ENCODE results near the gene NTM.
"Not testable (repeated sequence)": the region's sequence is repeated elsewhere in the genome, so short reads cannot be mapped to it uniquely, and the experiment has no call there.

NTM gene

GRCh38 chr11:131465746-131466145 lies 95.3 kb downstream of the NTM start:
- DNase-seq, result no peak

- DNase-seq, result no peak
Observed at GRCh38 chr11:131467645-131468394, 97.4 kb downstream of the NTM start.

GRCh38 chr11:131468565-131468964 lies 98.2 kb downstream of the NTM start:
- DNase-seq, result no peak

- no peak for DNase-seq
Observed at GRCh38 chr11:131470216-131470925, 100.0 kb downstream of the NTM start.

- no peak for DNase-seq
Observed at GRCh38 chr11:131471976-131472375, 101.6 kb downstream of the NTM start.

- no peak for DNase-seq
Observed at GRCh38 chr11:131474947-131475346, 104.5 kb downstream of the NTM start.

- no peak for DNase-seq
Observed at GRCh38 chr11:131476266-131476665, 105.9 kb downstream of the NTM start.

GRCh38 chr11:131478341-131478740 lies 107.9 kb downstream of the NTM start:
- DNase-seq, result no peak

GRCh38 chr11:131481303-131481702 lies 110.9 kb downstream of the NTM start:
- DNase-seq, result no peak

- no peak for DNase-seq
Observed at GRCh38 chr11:131481971-131482370, 111.6 kb downstream of the NTM start.

GRCh38 chr11:131483453-131483852 lies 113.0 kb downstream of the NTM start:
- DNase-seq, result no peak

- no peak for DNase-seq
Observed at GRCh38 chr11:131483877-131484276, 113.5 kb downstream of the NTM start.

- DNase-seq, result no peak
Observed at GRCh38 chr11:131486100-131486499, 115.7 kb downstream of the NTM start.

GRCh38 chr11:131486937-131487635 lies 116.7 kb downstream of the NTM start:
- no peak for DNase-seq

- no peak for DNase-seq
Observed at GRCh38 chr11:131488238-131488637, 117.8 kb downstream of the NTM start.

- DNase-seq, result no peak
Observed at GRCh38 chr11:131491503-131491902, 121.1 kb downstream of the NTM start.

GRCh38 chr11:131495423-131495822 lies 125.0 kb downstream of the NTM start:
- no peak for DNase-seq

- DNase-seq, result not testable (repeated sequence)
Observed at GRCh38 chr11:131497686-131498085, 127.3 kb downstream of the NTM start.

- no peak for DNase-seq
Observed at GRCh38 chr11:131498631-131499160, 128.3 kb downstream of the NTM start.

- no peak for DNase-seq
Observed at GRCh38 chr11:131499199-131499598, 128.8 kb downstream of the NTM start.

- no peak for DNase-seq
Observed at GRCh38 chr11:131503017-131503416, 132.6 kb downstream of the NTM start.

- DNase-seq, result no peak
Observed at GRCh38 chr11:131504199-131504949, 134.0 kb downstream of the NTM start.

GRCh38 chr11:131506348-131506747 lies 135.9 kb downstream of the NTM start:
- DNase-seq, result no peak
